Measurements from ENCODE around the gene CNTROB.
"Not testable (repeated sequence)": the region's sequence is repeated elsewhere in the genome, so short reads cannot be mapped to it uniquely, and the experiment has no call there.

CNTROB gene

GRCh38 chr17:7940743-7941142 lies 8.7 kb downstream of the CNTROB start:
- DNase-seq (ENCODE audit: low read depth in 2 of 3, low spot score in 1 of 3) = no peak

DNA sequence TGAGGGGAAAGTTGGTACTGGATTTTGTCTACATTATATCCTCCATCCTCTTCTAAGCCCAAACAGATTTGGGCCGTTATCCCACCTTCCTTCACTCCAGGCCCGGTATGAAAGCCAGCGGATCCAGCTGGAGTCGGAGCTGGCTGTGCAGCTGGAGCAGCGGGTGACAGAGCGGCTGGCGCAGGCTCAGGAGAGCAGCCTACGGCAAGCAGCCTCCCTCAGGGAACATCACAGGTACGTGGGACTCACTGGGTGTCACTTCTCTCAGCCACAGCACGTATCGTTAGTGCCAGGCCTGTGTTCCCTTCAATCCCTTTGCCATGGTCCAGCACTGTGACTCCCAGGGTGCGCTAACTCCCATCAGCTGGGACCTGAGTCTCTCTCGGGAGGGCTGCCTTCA lies 11.3 kb downstream of the CNTROB start:
- no peak for DNase-seq (ENCODE audit: low read depth in 2 of 3, low spot score in 1 of 3)

GRCh38 chr17:7944326-7944725 lies 12.3 kb downstream of the CNTROB start:
- DNase-seq (ENCODE audit: low read depth in 2 of 3, low spot score in 1 of 3) = no peak

DNA sequence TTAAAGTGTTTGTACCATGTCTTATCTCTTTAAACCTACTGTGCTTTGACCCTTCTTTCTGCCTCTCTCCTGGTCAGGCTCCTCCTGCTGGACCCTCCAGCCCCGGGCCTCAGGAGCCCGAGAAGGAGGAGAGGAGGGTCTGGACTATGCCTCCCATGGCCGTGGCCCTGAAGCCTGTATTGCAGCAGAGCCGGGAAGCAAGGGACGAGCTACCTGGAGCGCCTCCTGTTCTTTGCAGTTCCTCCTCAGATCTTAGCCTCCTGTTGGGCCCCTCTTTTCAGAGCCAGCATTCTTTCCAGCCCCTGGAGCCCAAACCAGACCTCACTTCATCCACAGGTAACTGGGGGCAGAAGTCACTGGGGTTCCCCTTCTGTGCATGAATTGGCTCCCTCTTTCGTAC lies 13.6 kb downstream of the CNTROB start:
- DNase-seq (ENCODE audit: low read depth in 2 of 3, low spot score in 1 of 3) = no peak

DNA sequence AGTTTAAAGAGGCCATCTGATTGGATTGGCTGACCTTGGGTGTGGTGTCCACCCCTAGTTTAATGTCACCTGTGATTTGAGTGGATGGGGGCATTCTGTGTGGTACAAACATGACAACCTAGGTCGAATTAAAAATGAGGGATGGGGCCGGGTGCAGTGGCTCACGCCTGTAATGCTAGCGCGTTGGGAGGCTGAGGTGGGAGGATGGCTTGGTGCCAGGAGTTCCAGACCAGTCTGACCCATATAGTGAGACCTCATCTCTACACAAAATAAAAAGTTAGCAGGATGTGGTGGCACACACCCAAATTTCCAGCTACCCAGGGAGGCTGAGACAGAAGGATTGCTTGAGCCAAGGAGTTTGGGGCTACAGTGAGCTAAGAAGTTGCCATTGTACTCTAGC lies 14.4 kb downstream of the CNTROB start:
- DNase-seq (ENCODE audit: low read depth in 2 of 3, low spot score in 1 of 3) = no peak

DNA sequence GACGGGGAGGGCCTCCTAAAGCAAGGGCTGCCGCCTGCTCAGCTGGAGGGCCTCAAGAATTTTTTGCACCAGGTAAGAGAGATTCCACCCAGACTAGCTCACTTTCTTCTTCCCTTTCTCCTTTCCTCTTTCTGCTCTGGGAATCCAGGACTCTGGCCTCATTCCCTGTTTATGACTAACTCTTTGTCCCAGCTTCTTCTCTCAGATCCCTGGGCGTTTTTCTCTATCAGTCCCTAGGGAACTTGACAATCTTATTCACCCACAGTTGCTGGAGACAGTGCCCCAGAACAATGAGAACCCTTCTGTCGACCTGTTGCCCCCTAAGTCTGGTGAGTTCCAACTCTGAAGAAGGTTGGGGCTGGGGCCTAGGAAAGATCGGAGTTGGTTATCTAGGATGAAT lies 15.6 kb downstream of the CNTROB start:
- DNase-seq (ENCODE audit: low read depth in 2 of 3, low spot score in 1 of 3) = no peak

- DNase-seq (ENCODE audit: low read depth in 2 of 3, low spot score in 1 of 3) = no peak
Measured at GRCh38 chr17:7950578-7950977, 18.6 kb downstream of the CNTROB start.

- peak in 2 of 3 donors; percentile 15 to 30 for DNase-seq (ENCODE audit: low read depth in 2 of 3, low spot score in 1 of 3)
Measured at GRCh38 chr17:7951143-7951792, 19.3 kb downstream of the CNTROB start.

DNA sequence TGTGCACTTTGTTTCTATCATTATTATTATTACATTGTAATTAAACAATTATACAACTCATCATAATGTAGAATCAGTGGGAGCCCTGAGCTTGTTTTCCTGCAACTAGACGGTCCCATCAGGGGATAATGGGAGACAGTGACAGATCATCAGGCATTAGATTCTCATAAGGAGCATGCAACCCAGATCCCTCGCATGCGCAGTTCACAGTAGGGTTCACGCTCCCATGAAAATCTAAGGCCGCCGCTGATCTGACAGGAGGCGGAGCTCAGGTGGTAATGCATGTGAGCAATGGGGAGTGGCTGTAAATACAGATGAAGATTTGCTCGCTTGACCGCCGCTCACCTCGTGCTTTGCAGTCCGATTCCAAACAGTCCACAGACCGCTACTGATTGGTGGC lies 21.3 kb downstream of the CNTROB start:
- not testable (repeated sequence) for DNase-seq (ENCODE audit: low read depth in 2 of 3, low spot score in 1 of 3)

DNA sequence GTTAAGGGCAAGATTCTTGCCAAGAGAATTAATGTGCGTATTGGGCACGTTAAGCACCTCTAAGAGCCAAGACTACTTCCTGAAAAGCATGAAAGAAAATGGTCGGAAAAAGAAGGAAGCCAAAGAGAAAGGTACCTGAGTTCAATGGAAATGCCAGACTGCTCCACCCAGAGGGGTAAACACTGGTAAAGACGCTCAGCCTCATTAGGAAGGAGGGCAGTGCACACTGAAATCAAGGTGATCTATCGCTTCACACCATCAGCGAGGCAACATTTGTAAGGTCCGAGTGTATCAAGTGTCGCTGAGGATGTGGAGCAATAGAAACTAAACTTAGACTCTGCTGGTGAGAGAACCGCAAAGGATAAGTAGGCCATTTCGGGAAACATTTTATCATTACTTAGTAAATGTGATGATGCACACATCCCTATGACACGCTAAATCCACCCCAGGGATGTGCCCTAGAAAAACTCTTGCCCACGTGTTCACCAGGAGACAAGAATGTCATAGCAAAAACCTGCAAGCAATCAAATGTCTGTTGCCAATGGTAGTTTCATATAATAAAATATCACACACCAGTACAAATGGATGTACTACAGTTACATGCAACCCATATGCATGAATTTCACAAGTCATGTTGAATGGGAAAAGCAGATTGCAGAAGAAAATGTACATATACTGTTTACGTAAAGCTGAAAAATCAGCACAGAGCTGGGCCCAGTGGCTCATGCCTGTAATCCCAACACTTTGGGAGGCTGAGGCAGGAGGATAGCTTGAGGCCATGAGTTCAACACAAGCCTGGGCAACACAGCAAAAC lies 23.6 kb downstream of the CNTROB start:
- no peak for DNase-seq (ENCODE audit: low read depth in 2 of 3, low spot score in 1 of 3)

DNA sequence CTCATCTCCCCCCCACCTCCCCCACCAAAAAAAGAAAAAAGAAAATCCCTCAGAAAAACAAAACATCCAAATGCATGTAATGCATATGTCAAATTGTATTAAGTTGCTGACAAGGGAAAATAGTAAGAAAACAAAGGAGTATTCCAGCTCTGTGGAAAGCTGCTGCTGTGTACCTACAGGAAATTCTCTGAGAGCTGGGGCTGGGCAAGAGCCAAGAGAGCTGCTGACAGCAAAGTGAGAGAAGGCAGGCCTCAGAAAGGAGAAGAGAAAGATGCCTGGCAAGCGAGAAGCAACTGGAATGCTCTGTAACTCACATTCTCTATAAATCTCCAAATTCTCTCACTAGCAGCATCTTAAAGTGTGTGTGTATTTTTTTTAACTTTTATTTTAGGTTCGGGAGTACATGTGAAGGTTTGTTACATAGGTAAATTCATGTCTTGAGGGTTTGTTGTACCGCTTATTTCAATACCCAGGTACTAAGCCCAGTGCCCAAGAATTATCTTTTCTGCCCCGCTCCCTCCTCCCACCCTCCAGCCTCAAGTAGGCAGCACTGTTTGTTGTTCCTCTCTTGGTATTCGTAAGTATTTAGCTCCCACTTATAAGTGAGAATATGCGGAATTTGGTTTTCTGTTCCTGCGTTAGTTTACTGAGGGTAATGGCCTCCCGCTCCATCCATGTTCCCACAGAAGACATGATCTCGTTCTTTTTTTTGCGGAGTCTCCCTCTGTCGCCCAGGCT lies 24.4 kb downstream of the CNTROB start:
- DNase-seq (ENCODE audit: low read depth in 2 of 3, low spot score in 1 of 3) = no peak

DNA sequence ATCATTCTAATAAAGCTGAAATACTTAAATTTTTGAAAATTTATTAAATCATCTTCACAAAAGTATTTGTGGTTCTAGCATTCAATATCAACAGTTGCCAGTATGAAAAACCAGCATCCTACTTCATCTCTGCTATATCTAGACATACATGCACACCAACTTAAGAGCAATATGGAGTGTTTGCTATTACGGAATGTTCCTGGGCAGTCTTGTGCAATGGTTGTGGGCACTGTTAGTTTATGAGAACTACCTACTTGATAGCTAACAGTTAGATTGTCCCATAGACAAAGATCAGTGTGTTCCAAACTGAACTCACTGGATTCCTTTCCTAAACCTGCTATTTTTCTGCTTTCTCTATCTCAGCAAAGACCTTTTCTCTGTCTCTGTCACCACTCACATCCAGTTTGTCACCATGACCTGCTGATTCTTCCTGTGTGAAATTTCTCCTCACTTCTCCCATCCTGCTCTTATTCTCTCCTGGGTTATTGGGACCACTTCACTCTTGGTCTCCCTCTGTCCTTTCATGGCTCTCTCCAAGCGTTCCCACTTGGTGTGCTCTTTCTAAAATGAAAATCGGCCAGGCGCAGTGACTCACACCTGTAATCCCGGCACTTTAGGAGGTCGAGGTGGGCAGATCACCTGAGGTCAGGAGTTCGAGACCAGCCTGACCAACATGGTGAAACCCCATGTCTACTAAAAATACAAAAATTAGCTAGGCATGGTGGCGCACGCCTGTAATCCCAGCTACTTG lies 27.7 kb downstream of the CNTROB start:
- DNase-seq (ENCODE audit: low read depth in 2 of 3, low spot score in 1 of 3) = no peak

DNA sequence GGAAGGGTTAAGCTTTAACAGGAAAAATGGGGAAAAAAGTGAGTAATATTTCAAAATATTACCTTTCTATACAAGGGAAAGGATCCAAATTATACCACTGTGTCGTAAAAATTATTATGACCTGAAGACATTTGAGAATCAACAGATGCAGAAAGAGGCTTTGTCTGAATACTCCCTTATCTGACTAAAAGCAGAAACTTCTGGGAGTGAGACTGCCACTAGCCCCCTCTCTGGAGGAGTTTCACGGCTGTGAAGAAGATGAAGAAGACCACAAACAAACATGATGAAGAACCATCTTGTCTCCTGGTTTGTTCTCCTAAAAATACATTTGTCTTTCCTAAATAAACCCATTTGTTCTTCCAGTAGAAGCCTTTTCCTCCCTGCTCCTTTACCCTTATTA lies 29.4 kb downstream of the CNTROB start:
- no peak for DNase-seq (ENCODE audit: low read depth in 2 of 3, low spot score in 1 of 3)

DNA sequence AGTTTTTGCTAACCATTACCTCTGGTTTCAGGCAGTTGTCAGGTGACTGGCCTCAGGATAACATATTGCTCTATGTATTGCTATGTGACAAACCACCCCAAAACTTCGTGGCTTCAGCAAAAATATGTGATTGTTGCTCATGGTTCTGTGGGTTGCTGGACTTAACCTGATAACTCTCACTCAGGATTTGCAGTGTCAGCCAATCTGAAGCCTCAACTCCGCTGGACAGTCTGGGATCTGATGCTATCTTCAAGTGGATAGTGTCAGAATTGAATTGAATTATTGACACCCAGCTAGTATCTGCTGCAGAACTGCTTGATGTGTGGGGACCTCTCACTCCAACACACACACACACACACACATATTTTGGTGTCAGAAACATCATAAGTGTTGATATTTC lies 35.7 kb downstream of the CNTROB start:
- DNase-seq (ENCODE audit: low read depth in 2 of 3, low spot score in 1 of 3) = no peak

DNA sequence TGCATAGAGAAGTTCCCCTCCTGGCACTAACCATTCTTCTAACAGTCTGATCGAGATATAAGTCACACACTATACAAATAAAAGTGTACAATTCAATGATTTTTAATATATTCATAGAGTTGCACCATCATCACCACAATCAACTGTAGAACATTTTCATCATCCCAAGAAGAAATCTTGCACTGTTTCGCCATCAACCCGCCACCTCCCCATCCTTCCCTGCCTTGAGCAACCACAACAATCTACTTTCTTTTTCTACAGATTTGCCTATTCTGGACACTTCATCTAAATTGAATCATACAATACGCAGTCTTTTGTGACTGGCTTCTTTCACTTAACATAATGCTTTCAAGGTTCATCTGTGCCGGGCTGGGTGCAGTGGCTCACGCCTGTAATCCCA lies 37.4 kb downstream of the CNTROB start:
- DNase-seq (ENCODE audit: low read depth in 2 of 3, low spot score in 1 of 3) = no peak

- no peak for DNase-seq (ENCODE audit: low read depth in 2 of 3, low spot score in 1 of 3)
Measured at GRCh38 chr17:7971651-7972050, 39.6 kb downstream of the CNTROB start.

DNA sequence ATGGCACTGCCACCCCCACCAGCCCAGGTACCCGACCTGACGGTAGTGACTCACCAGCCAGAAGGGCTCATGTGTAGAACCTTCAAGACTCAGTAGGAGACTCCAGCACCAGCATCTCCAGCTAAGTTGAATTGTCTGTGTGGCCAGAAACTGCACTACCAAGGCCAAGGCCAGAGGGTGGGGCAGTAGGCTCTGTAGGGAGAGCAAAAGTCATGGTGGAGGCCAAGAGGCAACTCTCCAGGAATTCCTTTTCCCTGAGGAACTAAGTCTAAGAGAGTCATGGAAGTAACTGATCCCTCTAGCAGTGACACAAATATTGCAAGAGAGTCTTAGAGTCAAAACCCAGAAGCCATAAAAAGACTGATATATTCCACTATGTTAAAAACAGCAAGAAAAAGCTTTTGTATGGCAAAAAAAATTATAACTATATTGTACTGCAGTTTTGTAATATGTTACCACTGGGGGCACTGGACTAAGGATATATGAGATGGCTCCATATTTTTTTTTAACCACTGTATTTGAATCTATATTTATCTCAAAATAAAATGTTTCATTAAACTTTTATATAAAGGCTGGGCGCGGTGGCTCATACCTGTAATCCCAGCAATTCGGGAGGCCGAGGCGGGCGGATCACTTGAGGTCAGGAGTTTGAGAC lies 40.3 kb downstream of the CNTROB start:
- DNase-seq (ENCODE audit: low read depth in 2 of 3, low spot score in 1 of 3) = no peak

DNA sequence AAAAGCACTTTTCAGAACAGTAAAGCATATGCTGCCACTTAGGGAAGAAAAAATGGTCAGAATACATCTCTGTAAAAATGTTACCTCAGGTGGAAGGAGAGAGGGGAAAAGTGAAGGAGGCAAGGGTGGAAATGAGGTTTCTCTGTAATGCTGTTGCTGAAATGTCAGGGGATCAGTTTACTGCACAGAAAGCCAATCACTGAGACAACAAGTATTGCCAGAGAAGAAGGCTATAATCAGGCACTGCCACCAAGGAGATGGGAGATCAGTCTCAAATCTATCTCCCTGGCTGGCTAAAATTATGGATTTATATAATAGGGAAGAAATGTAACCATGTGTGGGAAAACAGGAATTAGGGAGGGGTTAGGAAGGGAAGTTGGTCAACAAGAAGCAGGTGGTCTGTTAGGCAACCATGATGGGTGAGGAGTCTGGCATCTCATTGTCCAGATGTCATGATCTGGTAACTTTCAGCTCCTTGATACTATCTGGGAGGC lies 42.7 kb downstream of the CNTROB start:
- DNase-seq (ENCODE audit: low read depth in 2 of 3, low spot score in 1 of 3) = no peak

- no peak for DNase-seq (ENCODE audit: low read depth in 2 of 3, low spot score in 1 of 3)
Measured at GRCh38 chr17:7977039-7977438, 45.0 kb downstream of the CNTROB start.

DNA sequence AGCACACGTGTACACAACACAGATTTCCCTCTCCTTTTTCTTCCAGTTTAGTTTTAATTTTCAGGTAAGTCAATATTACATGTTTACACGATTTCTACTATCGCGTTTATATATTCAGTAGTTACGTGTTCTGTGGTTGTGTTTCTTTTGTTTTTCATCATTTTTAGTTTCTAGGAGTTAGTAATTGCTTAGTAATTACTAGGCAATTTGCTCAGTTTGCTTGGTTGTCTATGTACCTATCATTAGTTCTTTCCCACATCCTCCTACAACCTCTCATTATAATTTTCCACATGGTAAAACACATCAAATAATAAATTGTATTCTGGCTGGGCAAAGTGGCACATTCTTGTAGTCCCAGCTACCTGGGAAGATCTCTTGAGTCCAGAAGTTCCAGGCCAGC lies 45.8 kb downstream of the CNTROB start:
- no peak for DNase-seq (ENCODE audit: low read depth in 2 of 3, low spot score in 1 of 3)

DNA sequence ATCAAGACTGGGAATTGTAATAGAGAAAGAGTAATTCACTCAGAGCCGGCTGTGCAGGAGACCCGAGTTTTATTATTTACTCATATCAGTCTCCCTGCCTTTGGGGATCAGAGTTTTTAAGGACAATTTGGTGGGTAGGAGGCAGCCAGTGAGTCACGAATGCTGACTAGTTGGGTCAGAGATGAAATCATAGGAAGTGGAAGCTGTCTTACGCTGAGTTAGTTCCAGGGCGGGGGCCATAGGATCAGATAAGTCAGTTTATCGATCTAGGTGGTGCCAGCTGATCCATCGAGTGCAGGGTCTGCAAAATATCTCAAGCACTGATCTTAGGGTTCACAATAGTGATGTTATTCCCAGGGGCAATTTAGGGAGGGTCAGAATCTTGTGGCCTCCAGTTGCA lies 50.2 kb downstream of the CNTROB start:
- no peak for DNase-seq (ENCODE audit: low read depth in 2 of 3, low spot score in 1 of 3)

Data from stimulated activated CD4-positive, alpha-beta T cell treated with anti-CD3 and anti-CD28 coated beads, Interleukin-12 subunit alpha, Interleukin-12 subunit beta, amount 100 ng/mL, for 48 hours (primary cell).